IMR-90 (cell line): ENCODE measurements around the gene SQSTM1. TPM values are rescaled to one million over a fixed set of nuclear protein-coding genes. Genes with fewer than 3 reads are reported as not detected.

ENCODE experiments used
- ATAC-seq: fragments of 200-7000 bp; cut with Tn5 transposase; 2 replicates; pipeline ENCODE4 v1.9.1; 2020; ENCODE audit warnings: low read depth, mild to moderate bottlenecking, moderate library complexity
- BruUV-seq: library from RNA; stranded (reverse); fragments of 400-500 nt; replicated peaks from 2 replicates; lab custom pipeline; 2021; lab: Mats Ljungman, UMichigan
- CTCF ChIA-PET: fragments of 300-600 bp; formaldehyde crosslinking; extraction: SDS; loops from one replicate; lab custom pipeline; 2021; ENCODE audit warnings: antibody characterized with exemption; lab: Yijun Ruan, JAX
- POLR2A ChIA-PET: fragments of 300-600 bp; sonication (Branson Sonifier 250); formaldehyde crosslinking; loops from one replicate; lab custom pipeline; 2022; ENCODE audit warnings: antibody characterized with exemption; ENCODE audit not compliant: unreplicated experiment; lab: Charles Lee
- DNase-seq: peaks from one replicate; pipeline ENCODE4 v3.0.0; 2013
- H2AFZ ChIP-seq: replicated peaks from 2 replicates; pipeline ENCODE3; 2013; ENCODE audit warnings: low read length, mild to moderate bottlenecking; ENCODE audit not compliant: poor library complexity
- H2AK5ac ChIP-seq: 2 replicates; pipeline ENCODE4 v1.6.1; 2013; ENCODE audit warnings: low read depth, low read length, inconsistent platforms
- H2AK9ac ChIP-seq: replicated peaks from 2 replicates; pipeline ENCODE3; 2013; ENCODE audit warnings: mild to moderate bottlenecking, low read depth, low read length, moderate library complexity; ENCODE audit not compliant: poor library complexity
- H2BK120ac ChIP-seq: 2 replicates; pipeline ENCODE4 v1.6.1; 2013; ENCODE audit warnings: low read depth, low read length, inconsistent platforms
- H2BK15ac ChIP-seq: 3 replicates; pipeline ENCODE4 v1.6.1; 2013; ENCODE audit warnings: low read depth, low read length, inconsistent platforms
- H2BK20ac ChIP-seq: 2 replicates; pipeline ENCODE4 v1.6.1; 2013; ENCODE audit warnings: low read depth, mild to moderate bottlenecking, inconsistent platforms, low read length, moderate library complexity
- H2BK5ac ChIP-seq: 2 replicates; pipeline ENCODE4 v1.6.1; 2013; ENCODE audit warnings: mild to moderate bottlenecking, low read depth, low read length, inconsistent platforms; ENCODE audit not compliant: poor library complexity, severe bottlenecking
- H3K14ac ChIP-seq: replicated peaks from 2 replicates; pipeline ENCODE4 v1.6.1; 2013; ENCODE audit warnings: low read depth, low read length, inconsistent platforms
- H3K18ac ChIP-seq: 2 replicates; pipeline ENCODE4 v1.6.1; 2013; ENCODE audit warnings: low read depth, low read length, control low read depth
- H3K23ac ChIP-seq: 2 replicates; pipeline ENCODE4 v1.6.1; 2013; ENCODE audit warnings: low read depth, low read length, inconsistent platforms
- H3K27ac ChIP-seq: 2 replicates; pipeline ENCODE4 v1.5.1; 2013; ENCODE audit warnings: mild to moderate bottlenecking, control low read depth, low read length; ENCODE audit not compliant: insufficient read depth
- H3K27me3 ChIP-seq: 2 replicates; pipeline ENCODE4 v1.6.1; 2013; ENCODE audit warnings: low read length; ENCODE audit not compliant: control insufficient read depth, insufficient read depth
- H3K36me3 ChIP-seq: 2 replicates; pipeline ENCODE4 v1.6.1; 2013; ENCODE audit warnings: low read length, mixed read lengths; ENCODE audit not compliant: control insufficient read depth, insufficient read depth
- H3K4ac ChIP-seq: 2 replicates; pipeline ENCODE4 v1.6.1; 2013; ENCODE audit warnings: low read depth, low read length, inconsistent platforms
- H3K4me1 ChIP-seq: 2 replicates; pipeline ENCODE4 v1.6.1; 2013; ENCODE audit warnings: low read length, mixed read lengths; ENCODE audit not compliant: control insufficient read depth, insufficient read depth
- H3K4me2 ChIP-seq: 2 replicates; pipeline ENCODE4 v1.6.1; 2013; ENCODE audit warnings: low read depth, mild to moderate bottlenecking, control low read depth, low read length, moderate library complexity
- H3K4me3 ChIP-seq: 2 replicates; pipeline ENCODE4 v1.5.1; 2013; ENCODE audit warnings: low read depth, mild to moderate bottlenecking, control low read depth, low read length, moderate library complexity; ENCODE audit not compliant: insufficient read depth
- H3K56ac ChIP-seq: 2 replicates; pipeline ENCODE4 v1.6.1; 2013; ENCODE audit warnings: low read length, inconsistent platforms; ENCODE audit not compliant: insufficient read depth; ENCODE audit errors: extremely low read depth
- H3K79me1 ChIP-seq, 2 experiments: 2 replicates each; pipeline ENCODE4 v1.6.1; 2013; ENCODE audit warnings: low read length in 2 of 2, inconsistent platforms in 1 of 2, low read depth in 1 of 2
- H3K9ac ChIP-seq: 2 replicates; pipeline ENCODE4 v1.6.1; 2013; ENCODE audit warnings: low read depth, low read length, control low read depth
- H3K9me1 ChIP-seq: 2 replicates; pipeline ENCODE4 v1.6.1; 2013; ENCODE audit warnings: low read length, inconsistent platforms; ENCODE audit not compliant: insufficient read depth
- H3K9me3 ChIP-seq: 2 replicates; pipeline ENCODE4 v1.6.1; 2013; ENCODE audit warnings: low read length; ENCODE audit not compliant: control insufficient read depth, insufficient read depth
- H4K20me1 ChIP-seq: 2 replicates; pipeline ENCODE4 v1.6.1; 2013; ENCODE audit warnings: low read length, inconsistent platforms; ENCODE audit not compliant: insufficient read depth
- H4K5ac ChIP-seq: 2 replicates; pipeline ENCODE4 v1.6.1; 2013; ENCODE audit warnings: mild to moderate bottlenecking, low read depth, low read length, control low read depth
- H4K8ac ChIP-seq, 2 experiments: 2 replicates each; pipeline ENCODE4 v1.6.1; 2013; ENCODE audit warnings: low read depth in 2 of 2, low read length in 2 of 2, control low read depth in 1 of 2, inconsistent platforms in 1 of 2
- H4K91ac ChIP-seq: 2 replicates; pipeline ENCODE4 v1.6.1; 2013; ENCODE audit warnings: low read depth, low read length, inconsistent platforms; ENCODE audit not compliant: insufficient read depth
- BHLHE40 ChIP-seq: fragments of 150-350 bp; IDR thresholded peaks from 2 replicates; pipeline ENCODE4 v1.6.1; 2016; ENCODE audit warnings: mild to moderate bottlenecking, low read depth, low read length
- CEBPB ChIP-seq: IDR thresholded peaks from 2 replicates; pipeline ENCODE4 v1.6.1; 2012; ENCODE audit warnings: low read depth, low read length, improper control_type of control experiment
- CHD1 ChIP-seq: IDR thresholded peaks from 2 replicates; pipeline ENCODE4 v1.6.1; 2012; ENCODE audit warnings: low read depth, low read length, improper control_type of control experiment
- CTCF ChIP-seq: conservative IDR thresholded peaks from 2 replicates; pipeline ENCODE4 v1.5.1; 2012; ENCODE audit warnings: mild to moderate bottlenecking, low read depth, low read length, improper control_type of control experiment
- ELK1 ChIP-seq: fragments of 150-350 bp; IDR thresholded peaks from 2 replicates; pipeline ENCODE4 v1.6.1; 2016; ENCODE audit warnings: low read depth, mild to moderate bottlenecking, low read length, moderate library complexity, borderline replicate concordance
- MAFK ChIP-seq: IDR thresholded peaks from 2 replicates; pipeline ENCODE4 v1.6.1; 2012; ENCODE audit warnings: low read depth, low read length, improper control_type of control experiment
- MXI1 ChIP-seq: IDR thresholded peaks from 2 replicates; pipeline ENCODE4 v1.6.1; 2012; ENCODE audit warnings: low read depth, mild to moderate bottlenecking, low read length, moderate library complexity, borderline replicate concordance
- NFE2L2 ChIP-seq: fragments of 150-350 bp; IDR thresholded peaks from 2 replicates; pipeline ENCODE4 v1.6.1; 2016; ENCODE audit warnings: low read depth, mild to moderate bottlenecking, low read length
- RAD21 ChIP-seq: IDR thresholded peaks from 2 replicates; pipeline ENCODE4 v1.6.1; 2012; ENCODE audit warnings: low read length, improper control_type of control experiment
- WGBS, 2 experiments: methylation state at CpG; one replicate each; pipeline versions ENCODE4 v1.1.5 to v1.1.7; 2013; ENCODE audit warnings: missing lambda C conversion rate in 2 of 2; ENCODE audit not compliant: insufficient read length in 1 of 2; ENCODE audit errors: extremely low coverage in 2 of 2; 5-methylcytosine and 5-hydroxymethylcytosine counted together
- dilution Hi-C: fragments of 300-500 bp; cut with HindIII; formaldehyde crosslinking; loops from one replicate; pipeline ENCODE4 v1.14.3; 2018; ENCODE audit warnings: low sequenced_read_pairs; ENCODE audit not compliant: unreplicated experiment
- in situ Hi-C: fragments of 300-500 bp; cut with MboI; formaldehyde crosslinking; loops from 3 replicates; pipeline ENCODE4 v1.14.3; 2019; ENCODE audit warnings: low sequenced_read_pairs, inconsistent platforms, mixed read lengths
- intact Hi-C: fragments of 100-400 bp; cut with micrococcal nuclease; formaldehyde crosslinking; loops from 2 replicates; pipeline ENCODE4 v1.10.0; 2022
- polyA plus RNA-seq, 3 experiments: library from polyadenylated mRNA; depleted of rRNA; stranded (reverse); fragments of >200 nt; gene quantifications; 2 replicates each; pipeline ENCODE4 v1.2.3, GENCODE V29; 2012; ENCODE audit warnings: low replicate concordance in 1 of 3
- total RNA-seq: library from RNA; depleted of rRNA; stranded (reverse); fragments of >200 nt; gene quantifications from 2 replicates; pipeline ENCODE4 v1.2.3, GENCODE V29; 2012

The SQSTM1 gene
- total and polyA plus RNA-seq, 2 of the 4 experiments (the other 2 are of a cell fraction), result 152 to 184 TPM

DNA sequence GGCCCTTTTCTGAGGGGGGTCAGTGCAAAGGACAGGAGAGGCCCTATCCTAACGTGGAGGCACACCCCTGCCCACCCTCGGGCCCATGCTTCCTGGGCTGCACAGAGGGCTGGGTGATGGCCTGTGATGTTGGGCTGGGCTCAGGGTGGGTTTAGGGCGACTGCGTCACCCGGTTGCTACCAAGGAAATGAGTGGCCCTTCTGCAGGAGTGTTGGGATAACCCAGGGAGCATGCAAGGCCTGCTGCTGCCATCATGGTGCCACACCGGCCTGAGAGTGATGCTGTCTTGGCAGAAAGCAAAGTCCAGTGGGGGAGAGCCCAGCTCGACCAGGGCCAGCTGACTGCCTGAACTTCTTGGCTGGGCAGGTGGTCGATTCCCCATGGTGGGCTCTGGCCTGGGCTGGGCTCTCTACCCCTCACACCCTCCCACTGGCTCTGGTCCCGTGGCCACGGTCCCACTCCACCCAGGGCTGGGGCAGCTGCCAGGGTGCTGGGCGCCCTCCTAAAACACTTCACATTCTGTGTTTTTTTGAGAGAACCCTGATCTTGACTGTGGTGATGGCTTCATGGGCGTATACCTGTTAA is 59.5 kb downstream of the SQSTM1 start (continued):
- no peak for TF ChIP-seq ELK1

GRCh38 chr5:179880848-179881590 is 60.3 kb downstream of the SQSTM1 start:
- peaks cover 5 to 6% of the 10 kb centered on the region in 2 experiments for H3K79me1 ChIP-seq
- 88% methylated on average over 17 of the region's 25 CpGs; no CpG with 5 or more reads in 1 of the 2 experiments for WGBS, 2 experiments
- DNase-seq, result no peak
- ChIA-PET CTCF (interaction anchor here (0.6 kb wide), 1 partner anchor 21 kb away, joined by 4 read pairs; no protein-coding TSS in a partner anchor), POLR2A (no interaction called here)
- H3K4me2 ChIP-seq, result no peak overlapping the region
- no peak overlapping the region for H4K5ac ChIP-seq
- H3K56ac ChIP-seq, result no peak overlapping the region
- no peak overlapping the region for H3K14ac ChIP-seq
- no peak overlapping the region for H4K91ac ChIP-seq
- intact Hi-C loops (no loop called here), in situ Hi-C loops (no loop called here), dilution Hi-C loops (no loop called here)
- H3K4ac ChIP-seq, result no peak overlapping the region
- H3K36me3 ChIP-seq, result peaks cover 57% of the 10 kb centered on the region
- ATAC-seq, result no peak
- no peak overlapping the region for H3K9ac ChIP-seq
- H2AK5ac ChIP-seq, result no peak overlapping the region
- H2BK5ac ChIP-seq, result no peak overlapping the region
- H2AFZ ChIP-seq, result no peak overlapping the region
- no peak overlapping the region for H3K23ac ChIP-seq
- H3K9me1 ChIP-seq, result no peaks in the 10 kb centered on the region
- no peak overlapping the region for H3K4me3 ChIP-seq
- no peaks in the 10 kb centered on the region for H3K27me3 ChIP-seq
- no peak overlapping the region for H3K18ac ChIP-seq
- no peak overlapping the region for H3K27ac ChIP-seq
- H2BK120ac ChIP-seq, result no peak overlapping the region
- no peak overlapping the region for H2BK20ac ChIP-seq
- H2BK15ac ChIP-seq, result no peak overlapping the region
- H2AK9ac ChIP-seq, result no peak overlapping the region
- no peak for TF ChIP-seq BHLHE40
- TF ChIP-seq CEBPB, result no peak
- TF ChIP-seq RAD21, result no peak
- TF ChIP-seq CHD1, result no peak
- TF ChIP-seq CTCF, result no peak
- no peak for TF ChIP-seq NFE2L2
- no peak for TF ChIP-seq MXI1
- TF ChIP-seq MAFK, result no peak
- no peaks in the 10 kb centered on the region for H4K20me1 ChIP-seq
- no TSS peak for BruUV-seq
- H3K4me1 ChIP-seq, result no peaks in the 10 kb centered on the region
- H4K8ac ChIP-seq, result no peak overlapping the region
- peaks cover 11% of the 10 kb centered on the region for H3K9me3 ChIP-seq
